KBM-7 (cell line): ENCODE data around the gene SREK1.

Experiments
- DNase-seq: peaks from one replicate; pipeline ENCODE4 v3.0.0-alpha.2; 2015
- in situ Hi-C: fragments of 300-500 bp; cut with MboI; formaldehyde crosslinking; loops from 2 replicates; pipeline ENCODE4 v1.14.3; 2020; ENCODE audit warnings: low sequenced_read_pairs, low pct_unique_long_range_greater_than_20kb, mixed read lengths

Gene SREK1

DNA sequence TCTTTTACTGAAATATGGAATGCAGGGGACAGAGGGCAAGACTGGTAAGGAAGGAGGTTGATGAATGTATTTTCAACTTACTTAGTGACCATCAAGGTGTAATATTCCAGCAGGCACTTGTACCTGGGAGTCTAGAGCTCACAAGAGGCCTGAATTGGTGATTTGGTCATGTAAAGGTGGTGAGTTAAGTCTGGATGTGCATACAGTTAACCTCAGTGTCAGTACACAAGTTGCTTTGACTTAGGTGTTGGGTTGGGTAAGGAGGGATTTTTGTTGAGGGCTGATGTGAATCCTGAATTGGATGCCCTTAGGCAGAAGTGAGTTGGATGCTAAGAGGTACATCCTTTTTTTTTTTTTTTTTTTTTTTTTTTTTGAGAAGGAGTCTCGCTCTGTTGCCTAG is 7.4 kb downstream of the SREK1 start:
- in situ Hi-C loops: no loop called here
- DNase-seq: no peak

DNA sequence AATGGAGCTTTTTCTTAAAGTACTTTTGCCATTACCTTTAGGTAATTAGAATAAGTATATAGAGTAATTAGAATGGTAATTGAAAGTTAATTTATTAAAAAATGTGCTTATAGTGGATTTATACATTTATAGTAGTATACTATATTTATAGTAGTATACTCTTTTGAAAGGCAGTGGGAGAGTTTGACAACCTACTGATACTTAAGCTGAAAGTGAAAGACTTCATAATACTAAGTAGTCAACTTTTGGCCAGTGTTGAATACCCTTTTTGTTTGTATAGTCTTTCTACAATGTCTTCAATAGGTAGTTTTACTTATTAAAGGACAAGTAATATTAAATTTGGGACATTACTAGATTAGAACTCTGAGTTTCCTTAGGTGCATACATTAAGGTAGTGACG is 12.9 kb downstream of the SREK1 start:
- in situ Hi-C loops: no loop called here
- DNase-seq: no peak

DNA sequence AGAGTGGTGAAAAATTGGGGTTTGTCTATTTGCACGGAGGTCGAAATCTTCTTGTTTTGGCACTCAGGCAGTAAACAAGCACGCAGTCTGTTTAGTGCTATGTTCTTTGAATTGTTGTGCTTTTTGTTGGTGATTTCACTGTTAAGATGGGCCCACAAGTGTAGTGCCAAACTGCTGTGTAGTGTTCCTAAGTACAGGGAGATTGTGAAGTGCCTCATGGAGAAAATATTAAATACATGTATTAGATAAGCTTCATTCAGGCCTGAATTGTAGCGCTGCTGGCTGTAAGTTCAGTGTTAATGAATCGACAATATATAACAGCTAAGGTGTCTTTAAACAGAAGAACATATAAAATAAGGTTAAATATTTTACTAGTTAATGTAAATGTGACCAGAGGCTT is 17.3 kb downstream of the SREK1 start:
- DNase-seq: no peak
- in situ Hi-C loops: no loop called here

DNA sequence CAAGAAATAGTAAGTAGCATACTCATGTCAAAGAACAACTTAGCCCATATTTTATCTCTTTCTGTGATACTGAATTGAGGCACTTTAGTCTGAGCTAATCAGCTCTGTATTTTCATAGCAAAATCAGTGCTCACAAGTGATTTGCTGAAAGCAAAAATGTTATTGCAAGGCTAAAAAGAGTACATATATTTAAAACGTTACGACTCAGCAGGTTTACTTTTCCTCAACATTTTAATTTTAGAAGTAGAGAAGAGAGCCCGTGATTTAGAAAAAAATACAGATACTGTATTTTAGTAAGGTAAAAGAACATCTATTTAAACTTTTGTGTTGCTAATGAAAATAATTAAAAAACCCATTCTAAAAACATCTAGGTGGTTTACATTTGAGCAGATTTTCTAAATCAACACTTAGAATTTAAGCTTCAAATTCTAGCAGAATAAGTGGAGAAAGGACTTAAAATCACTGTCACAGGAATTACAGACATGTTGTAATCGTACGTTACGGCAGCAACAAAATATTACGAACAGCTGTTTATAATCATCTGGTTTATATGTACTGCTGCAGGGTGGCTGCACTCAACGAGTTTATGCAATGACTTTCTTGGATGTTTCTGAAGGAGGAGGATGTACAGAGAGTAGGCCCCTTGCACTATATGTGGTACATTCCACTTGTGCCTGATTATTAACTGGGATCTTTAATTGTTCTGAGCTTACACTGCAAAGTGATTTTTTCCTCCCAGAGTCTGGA is 20.1 kb downstream of the SREK1 start:
- no peak for DNase-seq
- in situ Hi-C loops: no loop called here

DNA sequence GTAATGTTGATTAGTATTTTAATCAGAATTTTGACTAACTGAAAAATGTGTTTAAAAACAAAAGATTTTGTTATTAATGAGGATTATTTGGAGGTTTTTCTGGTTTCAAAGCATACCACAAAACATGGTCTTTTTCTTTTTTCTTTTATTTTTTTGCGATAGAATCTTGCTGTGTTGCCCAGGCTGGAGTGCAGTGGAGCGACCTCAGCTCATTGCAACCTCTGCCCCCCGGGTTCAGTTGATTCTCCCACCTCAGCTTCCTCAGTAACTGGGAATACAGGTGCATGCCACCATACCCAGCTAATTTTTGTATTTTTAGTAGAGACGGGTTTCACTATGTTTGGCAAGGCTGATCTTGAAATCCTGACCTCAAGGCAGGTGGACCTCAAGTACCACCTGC is 24.1 kb downstream of the SREK1 start:
- DNase-seq: no peak
- in situ Hi-C loops: no loop called here

DNA sequence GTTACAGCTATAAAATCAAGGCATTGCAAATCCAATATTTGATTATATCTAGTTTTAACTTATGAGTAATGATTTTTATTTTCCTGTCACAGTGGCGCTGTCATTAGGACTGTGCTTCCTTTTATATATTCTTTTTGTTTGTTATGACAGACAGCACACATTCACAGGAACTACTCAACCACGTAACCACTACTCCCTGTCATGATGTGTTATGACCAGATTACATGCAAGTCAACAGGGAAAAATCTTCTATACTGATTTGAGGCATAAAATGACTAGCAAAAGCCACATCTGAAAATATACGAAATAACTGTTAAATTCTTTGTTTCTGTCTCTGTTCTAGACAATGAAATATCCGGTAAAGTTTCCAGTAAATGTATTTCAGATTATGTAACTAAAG is 25.4 kb downstream of the SREK1 start:
- DNase-seq: peak; percentile 69
- in situ Hi-C loops: no loop called here

GRCh38 chr5:66170195-66170919 is 26.3 kb downstream of the SREK1 start:
- in situ Hi-C loops: no loop called here
- no peak for DNase-seq

GRCh38 chr5:66171349-66172344 is 27.5 kb downstream of the SREK1 start:
- peak; percentile 56 for DNase-seq
- in situ Hi-C loops: no loop called here

GRCh38 chr5:66174338-66174737 is 30.2 kb downstream of the SREK1 start:
- DNase-seq: peak; percentile 27
- in situ Hi-C loops: no loop called here

- no peak for DNase-seq
- in situ Hi-C loops: no loop called here
Measured at GRCh38 chr5:66178799-66179198, 34.7 kb downstream of the SREK1 start.

GRCh38 chr5:66179297-66180051 is 35.4 kb downstream of the SREK1 start:
- in situ Hi-C loops: no loop called here

DNA sequence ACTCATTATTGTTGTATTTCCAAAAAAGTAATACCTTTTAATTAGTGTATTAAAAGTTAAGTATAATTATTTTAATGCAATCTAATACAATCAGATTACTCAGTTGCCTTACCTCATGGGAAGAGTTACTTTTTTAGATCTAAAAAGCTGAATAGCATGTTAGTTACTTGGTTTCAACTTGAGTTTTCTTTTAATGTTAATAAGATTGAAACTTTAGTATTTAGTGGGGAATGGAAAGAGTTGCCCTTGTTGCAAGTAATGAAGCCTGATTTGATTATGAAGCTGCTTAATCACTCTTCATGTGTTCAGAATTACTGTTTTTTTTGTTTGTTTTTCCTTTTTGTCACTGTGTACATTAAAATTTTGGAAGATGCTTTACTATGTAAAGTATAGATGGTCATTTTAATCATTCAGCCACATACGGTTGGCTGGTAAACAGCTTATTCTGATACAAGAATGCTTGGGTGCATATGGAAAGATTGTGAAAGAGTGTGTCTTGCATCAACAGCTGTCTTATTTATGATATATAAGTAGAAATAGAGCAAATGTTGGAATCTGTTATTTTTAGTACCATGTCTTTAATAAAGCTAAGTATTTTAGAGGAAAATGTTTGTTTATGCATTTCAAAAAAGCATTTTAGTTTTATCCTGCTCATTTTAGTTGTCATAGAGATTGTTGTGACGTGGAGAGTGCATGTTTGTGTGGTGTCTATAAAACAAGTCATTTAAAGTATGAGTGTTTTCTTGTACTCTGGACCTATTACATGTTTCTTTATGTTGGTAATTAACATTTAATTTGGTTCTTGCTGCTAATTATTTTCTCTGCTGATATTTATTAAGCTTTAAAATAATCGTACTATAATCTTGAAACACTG is 36.4 kb downstream of the SREK1 start:
- in situ Hi-C loops: no loop called here
- no peak for DNase-seq

More at GRCh38 chr5:66179297-66180051, 35.4 kb downstream of the SREK1 start:
- DNase-seq: no peak

- in situ Hi-C loops: no loop called here
- no peak for DNase-seq
Measured at GRCh38 chr5:66186108-66186507, 42.0 kb downstream of the SREK1 start.

- DNase-seq: no peak
- in situ Hi-C loops: no loop called here
Measured at GRCh38 chr5:66193419-66193818, 49.3 kb downstream of the SREK1 start.

GRCh38 chr5:66197764-66198405 is 53.8 kb downstream of the SREK1 start:
- in situ Hi-C loops: no loop called here
- no peak for DNase-seq

DNA sequence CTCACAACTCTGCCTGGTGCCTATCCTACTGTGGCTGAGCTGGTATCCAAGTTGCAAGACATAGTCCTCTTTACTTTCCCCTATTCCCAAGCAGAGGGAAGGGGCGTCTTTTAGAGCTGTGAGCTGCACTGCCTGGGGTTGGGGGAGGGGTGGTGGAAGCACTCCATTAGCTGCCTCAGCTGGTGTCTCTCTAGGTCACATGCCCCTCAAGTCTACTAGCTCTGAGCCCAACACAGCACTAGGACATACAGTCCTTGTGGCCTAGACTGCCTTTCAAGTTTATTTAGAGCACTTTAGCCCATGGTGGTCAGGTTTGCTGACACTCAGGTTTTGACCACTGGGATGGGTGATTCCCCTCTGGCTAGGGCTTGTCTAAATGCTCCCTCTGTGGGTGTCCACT is 54.7 kb downstream of the SREK1 start:
- in situ Hi-C loops: no loop called here
- DNase-seq: no peak

DNA sequence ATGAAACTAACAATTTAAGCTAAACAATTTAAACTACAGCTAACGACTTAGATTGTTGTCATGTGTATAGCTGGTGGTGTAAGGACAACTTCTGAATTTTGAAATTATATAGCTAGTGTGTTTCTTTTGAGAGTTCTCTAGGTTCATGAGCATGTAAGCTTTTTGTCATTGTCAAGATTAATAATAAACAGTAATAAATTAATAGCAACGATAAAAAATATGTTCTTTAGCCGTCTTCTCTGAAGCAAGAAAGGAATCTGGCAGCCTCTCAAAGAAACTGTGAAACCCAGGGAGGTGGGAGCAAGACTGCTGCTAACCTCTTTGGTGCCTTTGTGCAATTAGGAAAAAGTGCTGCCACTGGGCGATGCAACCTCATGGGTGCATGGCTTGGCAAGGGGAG is 59.4 kb downstream of the SREK1 start:
- no peak for DNase-seq
- in situ Hi-C loops: no loop called here

DNA sequence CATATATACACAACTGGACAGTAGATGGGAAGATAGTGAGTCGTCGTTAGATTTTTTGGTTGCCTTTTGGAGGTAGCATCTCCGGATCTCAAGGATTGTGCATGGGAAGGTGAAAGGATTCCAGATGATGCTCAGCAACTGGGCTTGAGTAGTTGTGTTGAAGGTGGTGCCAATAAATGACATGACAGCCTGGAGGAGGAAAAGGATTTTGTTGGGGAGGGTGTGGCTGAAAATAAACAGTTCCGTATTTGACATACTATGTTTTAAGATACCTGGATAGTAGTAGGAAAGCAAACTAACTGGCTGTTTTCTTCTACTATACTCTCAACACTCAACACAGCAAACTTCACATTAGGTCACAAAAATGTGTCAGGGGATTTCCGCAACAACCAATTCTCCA is 62.4 kb downstream of the SREK1 start:
- in situ Hi-C loops: no loop called here
- DNase-seq: no peak
